Nucleus accumbens (tissue), 56 donors: ENCODE results near the gene CYP2A13.
A peak's percentile ranks its signal among the peaks of the same experiment; 100 is the strongest.
"Not testable (repeated sequence)": the region's sequence is repeated elsewhere in the genome, so short reads cannot be mapped to it uniquely, and the experiment has no call there.

ENCODE experiments used
- DNase-seq, 56 donors: peaks; one replicate each; lab custom pipeline; 2025; lab: John Stamatoyannopoulos, UW

CYP2A13 gene

DNA sequence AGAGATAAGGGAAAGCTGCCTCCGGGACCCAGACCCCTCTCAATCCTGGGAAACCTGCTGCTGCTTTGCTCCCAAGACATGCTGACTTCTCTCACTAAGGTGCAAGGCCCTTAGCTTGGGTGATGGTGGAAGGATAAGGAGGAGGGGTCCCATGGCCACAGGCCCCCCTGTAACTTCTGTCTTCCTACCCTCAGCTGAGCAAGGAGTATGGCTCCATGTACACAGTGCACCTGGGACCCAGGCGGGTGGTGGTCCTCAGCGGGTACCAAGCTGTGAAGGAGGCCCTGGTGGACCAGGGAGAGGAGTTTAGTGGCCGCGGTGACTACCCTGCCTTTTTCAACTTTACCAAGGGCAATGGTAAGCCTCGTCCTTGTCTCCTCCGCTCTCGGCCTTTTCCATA is 28.0 kb downstream of the CYP2A13 start:
- DNase-seq, result no peak

DNA sequence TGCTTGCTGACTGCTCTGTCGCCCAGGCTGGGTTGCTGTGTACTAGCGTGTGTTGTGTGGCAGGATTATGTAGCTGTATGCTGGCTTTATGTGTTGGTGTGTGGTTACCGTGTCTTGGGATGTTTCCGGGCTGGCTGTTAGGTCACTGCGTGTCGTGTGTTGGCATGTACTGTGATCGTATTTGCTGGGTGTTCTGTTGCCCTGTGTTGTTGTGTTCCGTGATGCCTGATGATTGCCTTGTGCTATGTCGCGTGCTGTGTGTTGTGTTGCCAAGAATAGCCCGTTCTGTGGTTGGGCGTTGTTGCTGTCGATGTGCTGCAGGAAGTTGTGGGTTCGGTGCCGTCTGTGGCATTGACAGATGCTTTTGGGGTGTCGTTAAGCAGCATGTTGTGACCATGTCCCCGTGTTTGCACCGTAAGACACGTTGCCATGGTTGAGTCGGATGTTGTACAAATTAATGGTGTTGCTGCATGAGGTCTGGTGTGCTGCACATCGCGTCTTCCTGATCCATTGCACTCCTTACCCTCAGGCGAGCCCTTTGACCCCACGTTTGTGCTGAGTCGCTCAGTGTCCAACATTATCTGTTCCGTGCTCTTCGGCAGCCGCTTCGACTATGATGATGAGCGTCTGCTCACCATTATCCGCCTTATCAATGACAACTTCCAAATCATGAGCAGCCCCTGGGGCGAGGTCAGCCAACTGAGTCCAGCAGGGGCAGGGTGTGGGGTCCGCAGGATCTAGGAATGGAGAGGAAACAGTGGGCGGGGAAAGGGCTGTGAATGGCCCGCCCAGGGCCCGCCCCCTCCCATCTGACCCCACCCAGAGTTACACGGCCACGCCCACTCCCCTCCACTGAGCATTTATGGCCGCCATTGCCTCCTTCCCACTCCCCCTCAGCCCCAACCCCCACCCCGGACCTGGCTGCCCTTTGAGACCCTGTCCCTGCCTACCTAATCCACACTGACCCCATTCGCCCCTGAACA is 33.0 kb downstream of the CYP2A13 start:
- not testable (repeated sequence) for DNase-seq

DNA sequence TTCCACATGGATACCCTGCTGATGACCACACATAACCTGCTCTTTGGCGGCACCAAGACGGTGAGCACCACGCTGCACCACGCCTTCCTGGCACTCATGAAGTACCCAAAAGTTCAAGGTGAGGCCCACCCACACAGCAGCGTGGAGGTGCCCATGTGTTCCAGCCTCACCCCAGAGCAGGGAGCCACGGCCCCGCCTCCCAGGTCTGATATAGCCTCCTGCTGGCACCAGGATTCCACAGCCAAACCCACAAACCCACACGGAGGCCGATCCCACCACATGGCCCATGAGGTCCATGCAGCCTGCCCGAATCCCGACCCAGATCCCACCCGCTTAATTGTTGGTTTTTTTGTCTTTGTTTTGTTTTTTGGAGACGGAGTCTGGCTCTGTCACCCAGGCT is 34.6 kb downstream of the CYP2A13 start:
- DNase-seq, result not testable (repeated sequence)

DNA sequence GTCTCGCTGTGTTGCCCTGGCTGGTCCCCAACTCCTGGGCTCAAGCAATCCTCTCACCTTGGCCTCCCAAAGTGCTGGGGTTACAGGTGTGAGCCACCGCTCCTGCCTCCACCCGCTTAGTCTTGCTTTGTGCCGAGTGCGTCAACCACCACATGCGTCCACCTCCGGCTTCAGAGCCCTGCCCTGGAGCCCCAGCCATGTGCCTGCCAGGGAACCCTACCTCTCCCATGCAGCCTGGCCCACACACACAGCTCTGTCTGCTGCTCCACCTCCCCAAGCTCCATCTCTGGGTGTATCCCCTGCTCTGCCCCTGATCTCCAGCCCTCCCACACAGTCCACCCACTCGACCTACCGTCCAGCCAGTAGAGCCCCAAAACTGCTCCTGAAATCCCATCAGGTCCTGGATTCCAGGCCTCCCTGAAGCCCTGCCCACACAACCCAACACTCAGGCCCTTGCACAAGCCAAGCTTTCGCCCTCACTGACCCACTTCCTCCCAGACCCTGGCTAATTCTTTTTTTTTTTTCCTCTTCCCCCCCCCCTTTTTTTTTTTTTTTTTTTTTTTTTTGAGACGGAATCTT is 35.6 kb downstream of the CYP2A13 start:
- no peak for DNase-seq

DNA sequence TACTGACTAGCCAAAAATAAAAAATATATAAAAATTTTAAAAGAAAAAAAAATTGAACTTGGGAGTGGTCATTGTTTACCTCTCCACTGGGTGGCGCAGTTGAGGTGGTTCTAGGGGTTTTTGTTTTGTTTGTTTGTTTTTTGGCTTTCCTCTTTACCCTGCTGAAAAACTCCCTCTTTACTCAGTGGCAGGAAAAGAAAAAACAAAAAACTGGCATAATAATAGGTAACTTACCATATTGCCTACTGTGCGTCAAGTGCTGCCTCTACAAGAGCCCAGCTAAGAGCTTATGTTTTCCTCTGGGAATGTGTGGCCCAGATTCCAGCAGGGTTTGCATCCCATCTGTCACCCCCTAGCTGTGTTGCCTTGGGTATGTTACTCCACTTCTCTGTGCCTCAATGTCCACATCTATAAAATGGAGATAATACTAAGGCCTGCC is 38.5 kb downstream of the CYP2A13 start:
- DNase-seq, result peak in 1 of 56 donors; percentile 3

DNA sequence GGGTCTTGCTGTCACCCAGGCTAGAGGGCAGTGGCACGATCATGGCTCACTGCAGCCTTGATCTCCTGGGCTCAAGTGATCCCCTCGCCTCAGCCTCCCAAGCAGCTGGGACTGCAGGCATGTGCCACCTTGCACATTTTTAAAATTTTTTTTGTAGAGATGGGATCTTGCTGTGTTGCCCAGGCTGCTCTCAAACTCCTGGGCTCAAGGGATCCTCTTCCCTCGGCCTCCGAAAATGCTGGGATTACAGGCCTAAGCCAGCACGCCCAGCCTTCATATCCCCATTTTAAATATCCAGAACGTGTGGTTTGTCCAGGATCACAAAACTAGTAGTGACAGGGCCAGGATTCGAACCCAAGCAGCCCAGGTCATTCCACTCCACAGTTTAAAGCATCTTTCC is 39.1 kb downstream of the CYP2A13 start:
- not testable (repeated sequence) for DNase-seq

DNA sequence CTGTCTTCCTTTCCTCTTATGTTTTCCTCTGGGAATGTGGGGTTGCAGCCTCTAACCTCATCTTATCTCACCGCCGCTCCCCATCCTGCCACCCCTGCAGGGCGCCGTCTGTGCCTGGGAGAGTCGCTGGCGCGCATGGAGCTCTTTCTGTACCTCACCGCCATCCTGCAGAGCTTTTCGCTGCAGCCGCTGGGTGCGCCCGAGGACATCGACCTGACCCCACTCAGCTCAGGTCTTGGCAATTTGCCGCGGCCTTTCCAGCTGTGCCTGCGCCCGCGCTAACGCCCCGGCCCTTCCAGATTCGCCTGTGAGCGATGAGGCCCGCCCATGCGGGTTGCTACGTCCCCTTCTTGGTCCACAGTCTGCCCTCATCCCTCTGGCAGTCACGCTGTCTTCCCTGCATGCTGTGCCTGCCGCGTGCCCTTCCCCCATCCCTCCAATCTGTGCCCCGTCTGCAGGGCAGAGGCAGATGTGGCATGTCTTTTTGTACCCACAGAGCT is 39.6 kb downstream of the CYP2A13 start:
- peak in 43 of 56 donors; percentile 1 to 63 (median 19) for DNase-seq

DNA sequence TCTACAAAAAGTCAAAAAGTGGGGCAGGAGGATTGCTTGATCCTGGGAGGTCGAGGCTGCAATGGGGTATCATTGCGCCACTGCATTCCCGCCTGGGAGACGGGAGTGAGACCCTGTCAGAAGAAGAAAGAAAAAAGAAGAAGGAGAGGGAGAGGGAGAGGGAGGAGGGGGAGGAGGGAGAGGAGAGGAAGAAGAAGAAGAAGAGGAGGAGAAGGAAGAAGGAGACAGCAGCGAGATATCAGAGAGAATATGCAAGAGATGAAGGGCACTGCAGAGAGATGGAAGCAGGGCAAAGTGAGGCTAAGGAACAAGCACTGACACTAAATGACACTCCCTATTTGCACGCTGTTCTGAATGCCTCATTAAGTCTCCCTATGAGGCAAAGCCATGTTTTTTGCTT is 40.4 kb downstream of the CYP2A13 start:
- DNase-seq, result no peak

DNA sequence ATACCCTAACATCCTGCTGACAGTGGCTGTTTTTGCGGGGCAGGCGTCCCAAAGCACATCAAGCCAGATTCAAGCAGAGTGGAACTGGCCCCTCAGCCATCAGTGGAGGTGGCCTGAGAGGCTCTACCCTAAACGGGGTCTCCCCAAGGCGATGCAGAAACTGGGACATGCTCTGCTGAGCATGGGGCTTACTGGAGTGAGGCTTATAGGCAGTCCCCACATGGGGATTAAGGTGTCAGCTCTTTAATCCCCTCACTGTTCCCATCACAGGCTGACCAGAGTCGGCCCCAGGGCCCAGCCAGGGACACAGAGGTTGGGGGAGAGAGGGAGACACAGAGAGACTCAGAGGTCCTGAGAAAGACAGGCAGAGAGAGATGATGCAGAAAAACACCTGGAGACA is 42.9 kb downstream of the CYP2A13 start:
- DNase-seq, result no peak

DNA sequence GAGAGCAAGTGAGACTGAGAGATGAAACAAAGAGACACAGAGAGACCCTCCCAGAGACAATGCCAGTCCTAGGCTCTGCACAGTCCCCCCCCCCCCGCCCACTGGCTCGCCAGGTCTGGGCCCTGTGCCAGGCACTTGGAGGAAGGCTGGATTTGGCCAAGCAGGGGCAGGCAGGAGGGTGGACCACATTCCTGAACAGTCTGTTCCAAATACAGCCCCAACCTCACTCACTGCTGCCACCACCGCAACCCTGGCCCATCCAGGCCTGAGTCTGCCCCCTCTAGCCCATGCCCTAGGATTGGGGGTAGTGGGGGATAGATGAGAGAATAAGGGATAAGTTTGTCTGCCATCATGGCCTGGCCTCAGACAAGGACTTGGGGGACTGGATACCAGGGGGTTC is 45.0 kb downstream of the CYP2A13 start:
- DNase-seq, result no peak

DNA sequence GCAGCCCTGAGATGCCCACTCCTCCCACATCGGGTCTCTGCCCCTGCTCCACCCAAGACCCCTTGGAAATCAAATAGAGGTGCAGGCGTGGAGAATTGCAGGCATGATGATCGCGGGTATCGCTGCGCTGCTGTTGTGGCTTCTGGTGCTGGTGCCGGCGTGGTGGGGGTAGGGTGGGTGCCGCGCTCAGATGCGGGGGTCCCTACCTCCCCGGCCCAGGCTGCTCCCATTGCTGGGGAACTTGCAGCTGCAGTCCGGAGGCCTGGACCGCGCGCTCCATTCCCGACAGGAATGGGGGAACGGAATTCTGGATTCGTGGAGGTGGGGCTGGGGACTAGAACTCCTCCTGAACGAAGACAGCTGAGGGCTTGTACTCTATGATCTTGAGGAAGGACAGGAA is 46.4 kb downstream of the CYP2A13 start:
- DNase-seq, result peak in 1 of 56 donors; percentile 6

DNA sequence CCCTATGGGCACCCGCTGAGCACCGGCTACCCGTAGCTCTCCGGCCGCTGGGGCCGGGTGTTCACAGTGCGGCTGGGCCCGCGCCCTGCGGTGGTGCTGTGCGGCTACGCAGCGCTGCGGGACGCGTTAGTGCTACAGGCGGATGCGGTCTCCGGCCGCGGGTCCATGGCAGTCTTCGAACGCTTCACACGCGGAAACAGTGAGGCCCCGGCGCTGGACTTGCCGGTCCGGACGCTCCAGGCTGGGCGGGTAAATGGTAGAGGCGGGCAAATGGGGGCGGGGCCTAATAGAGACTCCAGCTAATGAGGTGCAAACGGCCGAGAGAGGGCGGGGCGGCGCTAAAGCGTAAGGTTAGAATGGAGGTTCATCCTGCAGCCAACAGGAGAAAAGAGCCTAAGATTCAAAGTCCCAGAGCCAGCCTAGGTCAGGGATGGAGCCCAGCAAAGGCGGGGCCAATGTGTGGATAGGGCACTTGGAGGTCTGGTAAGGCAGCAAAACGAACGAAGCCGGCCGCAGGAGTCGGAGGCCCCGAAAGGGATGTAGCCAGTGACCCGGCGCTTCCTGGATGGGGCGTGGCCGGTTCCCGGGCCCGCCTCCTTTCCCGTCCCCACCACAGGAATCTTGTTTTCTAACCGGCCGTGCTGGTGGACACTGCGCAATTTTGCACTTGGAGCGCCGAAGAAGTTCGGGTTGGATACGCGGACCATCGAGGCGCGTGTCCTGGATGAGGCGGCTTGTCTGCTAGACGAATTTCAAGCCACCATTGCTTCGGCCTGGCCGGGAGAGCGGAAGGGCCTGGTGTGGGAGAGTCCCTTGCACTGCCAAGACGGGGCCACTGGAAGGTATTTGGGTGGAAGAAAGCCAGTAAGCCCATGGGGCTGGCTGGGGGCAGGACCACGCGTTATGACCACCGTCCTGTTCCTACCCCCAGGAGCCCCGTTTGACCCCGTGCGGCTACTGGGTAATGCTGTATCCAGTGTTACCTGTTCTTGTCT is 47.4 kb downstream of the CYP2A13 start:
- peak in 40 of 56 donors; percentile 1 to 74 (median 32) for DNase-seq

DNA sequence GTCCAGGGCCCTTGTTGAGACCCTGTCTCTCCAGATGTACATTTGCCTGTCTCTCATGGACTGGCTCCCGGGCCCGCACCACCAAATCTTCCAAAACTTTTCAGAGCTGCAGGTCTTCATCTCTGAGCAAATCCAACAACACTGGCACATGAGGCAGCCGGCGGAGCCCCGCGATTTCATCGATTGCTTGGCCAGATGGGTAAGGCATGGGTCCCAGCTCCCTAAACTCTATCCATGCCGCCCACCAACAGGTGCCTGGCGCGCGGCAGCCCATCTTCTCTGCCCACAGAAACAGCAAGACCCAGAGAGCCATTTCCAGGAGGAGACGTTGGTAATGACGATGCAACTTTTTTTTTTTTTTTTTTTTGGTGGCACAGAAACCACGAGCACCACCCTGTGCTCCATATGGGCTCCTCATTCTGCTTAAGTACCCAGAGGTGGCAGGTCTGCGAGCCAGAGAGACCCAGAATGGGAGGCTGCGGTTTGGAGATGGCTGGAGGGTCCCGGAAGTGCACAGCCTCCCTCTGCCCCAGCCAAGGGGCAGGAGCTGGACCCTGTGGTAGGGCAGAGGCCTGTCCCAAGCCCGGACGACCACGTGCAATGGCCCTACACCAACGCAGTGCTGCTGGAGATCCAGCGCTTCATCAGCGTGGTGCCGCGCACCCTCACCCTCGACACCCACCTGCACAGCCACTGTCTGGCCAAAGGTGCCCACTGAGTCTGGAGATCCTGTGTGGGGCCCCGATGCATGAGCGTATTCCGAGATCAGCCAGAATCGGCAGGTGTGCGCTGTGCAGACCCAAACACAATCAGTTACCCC is 48.6 kb downstream of the CYP2A13 start:
- no peak for DNase-seq

DNA sequence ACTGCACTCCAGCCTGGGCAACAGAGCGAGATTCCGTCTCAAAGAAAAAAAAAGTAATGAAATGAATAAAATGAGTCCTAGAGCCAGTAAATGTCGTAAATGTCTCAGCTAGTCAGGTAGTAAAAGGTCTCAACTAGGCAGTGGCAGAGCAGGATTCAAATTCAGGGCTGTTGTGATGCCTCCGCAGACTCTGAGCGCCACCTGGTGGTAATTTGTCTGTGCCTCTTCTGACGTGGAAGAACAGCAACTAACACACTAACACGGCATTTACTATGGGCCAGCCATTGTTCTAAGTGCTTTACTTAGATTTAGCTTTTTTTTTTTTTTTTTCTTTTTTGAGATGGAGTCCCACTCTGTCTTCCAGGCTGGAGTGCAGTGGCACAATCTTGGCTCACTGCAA is 56.2 kb downstream of the CYP2A13 start:
- peak in 46 of 56 donors; percentile 0 to 85 (median 18) for DNase-seq
